Osteoblast (primary cell): ENCODE measurements around the gene MAPK8IP3. TPM values are rescaled to one million over a fixed set of nuclear protein-coding genes. Genes with fewer than 3 reads are reported as not detected.

ENCODE experiments used
- DNase-seq: peaks from one replicate; pipeline ENCODE4 v3.0.0; 2011; ENCODE audit warnings: low spot score, mixed read lengths; ENCODE audit not compliant: insufficient read length; ENCODE audit errors: missing footprints
- H2AFZ ChIP-seq: 2 replicates; pipeline ENCODE4 v1.6.0; 2011; ENCODE audit warnings: mild to moderate bottlenecking, low read length
- H3K27ac ChIP-seq: 2 replicates; pipeline ENCODE4 v1.5.1; 2011; ENCODE audit warnings: mild to moderate bottlenecking, low read depth, low read length, moderate library complexity
- H3K27me3 ChIP-seq: 2 replicates; pipeline ENCODE4 v1.6.0; 2012; ENCODE audit warnings: mild to moderate bottlenecking, control low read depth, inconsistent platforms, low read length, moderate library complexity; ENCODE audit not compliant: insufficient read depth
- H3K36me3 ChIP-seq: 2 replicates; pipeline ENCODE4 v1.5.1; 2011; ENCODE audit warnings: mild to moderate bottlenecking, low read length, control low read depth, moderate library complexity; ENCODE audit not compliant: insufficient read depth
- H3K4me1 ChIP-seq: 2 replicates; pipeline ENCODE4 v1.5.1; 2011; ENCODE audit warnings: mild to moderate bottlenecking, low read length, control low read depth, moderate library complexity; ENCODE audit not compliant: insufficient read depth
- H3K4me2 ChIP-seq: 2 replicates; pipeline ENCODE4 v1.6.0; 2011; ENCODE audit warnings: mild to moderate bottlenecking, low read length; ENCODE audit not compliant: insufficient read depth
- H3K4me3 ChIP-seq: fragments of 200-600 bp; sonication (generic); 3 replicates; pipeline ENCODE4 v1.5.1; 2012; ENCODE audit warnings: mild to moderate bottlenecking, low read length, inconsistent platforms; ENCODE audit not compliant: insufficient read depth
- H3K79me2 ChIP-seq: 2 replicates; pipeline ENCODE4 v1.6.0; 2012; ENCODE audit warnings: mild to moderate bottlenecking, low read length, control low read depth, inconsistent platforms; ENCODE audit not compliant: insufficient read depth
- H3K9me3 ChIP-seq: 2 replicates; pipeline ENCODE4 v1.5.1; 2011; ENCODE audit warnings: low read depth, low read length, control low read depth
- H4K20me1 ChIP-seq: 2 replicates; pipeline ENCODE4 v1.6.0; 2012; ENCODE audit warnings: mild to moderate bottlenecking, low read length, control low read depth; ENCODE audit not compliant: insufficient read depth
- total RNA-seq: library from RNA; depleted of rRNA; stranded (reverse); fragments of >200 nt; gene quantifications from 2 replicates; pipeline ENCODE4 v1.2.3, GENCODE V29; 2012
- TF ChIP-seq, protein P1 (sequence below): IDR thresholded peaks from 2 replicates; pipeline ENCODE4 v1.5.1; 2011; ENCODE audit warnings: mild to moderate bottlenecking, low read depth, low read length, moderate library complexity; ENCODE audit errors: extremely low read depth

Gene MAPK8IP3
- total RNA-seq, 1 donor, result 64.1 TPM

DNA sequence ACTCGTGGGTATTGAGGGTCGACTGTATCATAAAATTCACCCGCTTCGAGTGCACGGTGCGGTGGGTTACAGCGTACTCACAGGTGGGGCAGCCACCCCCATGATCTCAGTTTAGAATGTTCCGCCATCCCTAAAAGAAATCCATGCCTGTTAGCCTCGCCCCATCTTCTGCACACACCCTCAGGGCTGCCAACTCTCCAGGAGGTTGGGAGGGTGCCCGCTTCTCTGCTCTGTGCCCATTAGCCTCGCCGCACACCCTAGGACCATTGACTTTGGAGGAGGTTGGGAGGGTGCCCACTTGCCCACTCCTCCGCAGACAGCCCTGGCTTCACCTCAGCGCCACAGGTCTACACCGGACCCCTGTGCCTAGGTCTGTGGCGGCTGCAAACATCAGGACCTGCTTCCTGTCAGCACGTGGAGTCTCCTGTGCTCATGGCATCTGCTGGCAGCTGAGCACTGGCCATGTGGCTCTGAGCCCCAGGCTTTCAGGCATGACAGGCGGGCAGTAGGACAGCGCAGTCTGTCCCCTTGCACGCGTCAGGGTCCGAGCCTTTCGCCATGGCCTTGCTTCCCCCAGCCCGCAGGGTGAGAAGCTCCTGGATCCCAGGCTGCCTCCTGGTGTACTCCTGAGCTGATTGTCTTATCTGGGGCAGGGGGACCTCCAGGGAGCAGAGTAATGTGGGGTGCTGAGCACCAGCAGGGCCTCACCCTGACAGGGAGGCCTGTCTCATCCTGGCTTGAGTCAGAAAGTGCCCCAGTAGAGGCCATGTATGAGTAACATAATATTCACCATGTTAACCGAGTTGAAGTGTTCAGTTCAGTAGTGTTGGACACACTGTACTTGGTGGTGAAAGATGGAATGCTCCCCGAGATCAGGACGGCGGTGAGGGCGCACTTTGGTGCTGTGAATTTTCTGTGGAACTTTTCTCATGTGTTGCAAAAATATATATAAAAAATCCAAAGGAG is 43.4 kb downstream of the MAPK8IP3 start:
- Histone ChIP-seq H2AFZ (no peak overlapping the region), H3K4me3 (no peak overlapping the region), H3K36me3 (peaks cover 51% of the 10 kb centered on the region), H3K4me2 (no peak overlapping the region), H3K79me2 (peaks cover 4% of the 10 kb centered on the region), H3K4me1 (peaks cover 28% of the 10 kb centered on the region), H4K20me1 (peaks cover 8% of the 10 kb centered on the region), H3K27ac (no peak overlapping the region), H3K27me3 (no peaks in the 10 kb centered on the region), H3K9me3 (no peaks in the 10 kb centered on the region)
- no peak for DNase-seq
- TF ChIP-seq, protein P1, sequence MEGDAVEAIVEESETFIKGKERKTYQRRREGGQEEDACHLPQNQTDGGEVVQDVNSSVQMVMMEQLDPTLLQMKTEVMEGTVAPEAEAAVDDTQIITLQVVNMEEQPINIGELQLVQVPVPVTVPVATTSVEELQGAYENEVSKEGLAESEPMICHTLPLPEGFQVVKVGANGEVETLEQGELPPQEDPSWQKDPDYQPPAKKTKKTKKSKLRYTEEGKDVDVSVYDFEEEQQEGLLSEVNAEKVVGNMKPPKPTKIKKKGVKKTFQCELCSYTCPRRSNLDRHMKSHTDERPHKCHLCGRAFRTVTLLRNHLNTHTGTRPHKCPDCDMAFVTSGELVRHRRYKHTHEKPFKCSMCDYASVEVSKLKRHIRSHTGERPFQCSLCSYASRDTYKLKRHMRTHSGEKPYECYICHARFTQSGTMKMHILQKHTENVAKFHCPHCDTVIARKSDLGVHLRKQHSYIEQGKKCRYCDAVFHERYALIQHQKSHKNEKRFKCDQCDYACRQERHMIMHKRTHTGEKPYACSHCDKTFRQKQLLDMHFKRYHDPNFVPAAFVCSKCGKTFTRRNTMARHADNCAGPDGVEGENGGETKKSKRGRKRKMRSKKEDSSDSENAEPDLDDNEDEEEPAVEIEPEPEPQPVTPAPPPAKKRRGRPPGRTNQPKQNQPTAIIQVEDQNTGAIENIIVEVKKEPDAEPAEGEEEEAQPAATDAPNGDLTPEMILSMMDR, result no peak

DNA sequence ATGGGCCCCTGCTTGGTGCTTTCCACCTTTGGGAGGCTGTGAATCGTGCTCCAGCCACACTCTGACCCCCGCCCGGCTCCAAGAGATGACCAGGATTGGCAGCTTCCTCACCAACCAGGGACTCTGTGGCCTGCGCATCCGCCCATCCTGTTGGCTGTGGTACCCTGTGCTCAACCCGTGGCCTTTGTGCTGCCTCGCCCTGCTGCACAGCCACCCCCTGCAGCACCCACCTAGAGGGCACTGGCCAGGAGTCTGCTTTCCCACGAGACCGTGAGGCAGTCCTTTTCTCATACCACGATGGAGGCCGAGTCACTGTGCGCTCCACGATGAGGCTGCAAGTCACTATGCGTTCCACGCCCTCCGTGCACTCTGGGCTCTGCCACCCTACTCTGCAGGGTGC is 46.0 kb downstream of the MAPK8IP3 start:
- Histone ChIP-seq H3K4me3 (no peak overlapping the region), H3K4me1 (peaks cover 6% of the 10 kb centered on the region), H3K27ac (no peak overlapping the region), H3K4me2 (no peak overlapping the region), H3K79me2 (peaks cover 9% of the 10 kb centered on the region), H3K36me3 (peaks cover 45% of the 10 kb centered on the region), H4K20me1 (peaks cover 8% of the 10 kb centered on the region), H3K27me3 (no peaks in the 10 kb centered on the region), H2AFZ (no peak overlapping the region), H3K9me3 (no peaks in the 10 kb centered on the region)
- TF ChIP-seq, protein P1, result no peak
- no peak for DNase-seq

DNA sequence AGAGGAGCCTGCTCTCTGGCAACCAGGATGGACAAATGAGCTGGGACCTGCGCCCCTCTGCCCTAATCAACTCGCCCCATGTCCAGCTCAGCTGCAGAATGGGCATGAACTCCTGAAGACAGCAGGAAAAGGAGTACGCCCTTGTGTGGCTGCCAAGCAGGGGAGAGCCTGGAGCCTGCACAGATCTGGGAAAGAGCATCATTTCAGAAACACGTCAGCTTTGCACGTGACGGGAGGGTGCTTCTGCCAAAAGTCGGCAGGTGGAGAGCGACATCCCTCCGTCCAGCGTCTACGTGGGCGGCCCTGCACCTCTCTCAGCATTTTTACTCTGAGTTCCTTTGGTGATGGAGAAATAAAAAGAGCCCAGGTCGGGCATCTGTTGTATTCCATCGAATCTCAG is 46.9 kb downstream of the MAPK8IP3 start:
- no peak for DNase-seq
- H3K27ac ChIP-seq, result no peak overlapping the region
- TF ChIP-seq, protein P1, result no peak
- peaks cover 8% of the 10 kb centered on the region for H4K20me1 ChIP-seq
- H3K4me3 ChIP-seq, result no peak overlapping the region
- no peak overlapping the region for H2AFZ ChIP-seq
- H3K4me2 ChIP-seq, result no peak overlapping the region
- peaks cover 6% of the 10 kb centered on the region for H3K4me1 ChIP-seq
- no peaks in the 10 kb centered on the region for H3K9me3 ChIP-seq
- H3K36me3 ChIP-seq, result peaks cover 43% of the 10 kb centered on the region
- no peaks in the 10 kb centered on the region for H3K27me3 ChIP-seq
- peaks cover 9% of the 10 kb centered on the region for H3K79me2 ChIP-seq

DNA sequence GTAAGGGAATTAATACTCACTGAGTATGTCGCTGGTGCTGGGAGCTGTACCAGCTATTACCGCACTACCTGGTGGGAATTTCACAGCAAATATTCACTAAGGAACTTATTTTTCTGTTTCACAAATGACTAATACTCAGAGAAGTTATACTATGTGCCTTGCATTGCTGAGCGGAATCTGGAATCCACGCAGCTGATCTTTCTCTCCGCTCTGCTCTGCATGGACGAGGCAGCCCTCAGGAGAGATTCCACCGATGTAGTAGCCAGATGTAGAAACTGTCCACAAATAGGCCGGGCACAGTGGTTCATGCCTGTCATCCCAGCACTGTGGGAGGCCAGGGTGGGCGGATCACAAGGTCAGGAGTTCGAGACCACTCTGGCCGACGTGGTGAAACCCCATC is 48.2 kb downstream of the MAPK8IP3 start:
- no peak overlapping the region for H2AFZ ChIP-seq
- no peak for DNase-seq
- H3K79me2 ChIP-seq, result peaks cover 9% of the 10 kb centered on the region
- peaks cover 39% of the 10 kb centered on the region for H3K36me3 ChIP-seq
- H3K27me3 ChIP-seq, result no peaks in the 10 kb centered on the region
- no peak overlapping the region for H3K4me2 ChIP-seq
- no peak overlapping the region for H3K4me3 ChIP-seq
- no peaks in the 10 kb centered on the region for H3K9me3 ChIP-seq
- peaks cover 6% of the 10 kb centered on the region for H3K4me1 ChIP-seq
- H3K27ac ChIP-seq, result no peak overlapping the region
- H4K20me1 ChIP-seq, result peaks cover 13% of the 10 kb centered on the region
- TF ChIP-seq, protein P1, result no peak
